Naive thymus-derived CD4-positive, alpha-beta T cell (primary cell): ENCODE results near the gene PSMB3. TPM values are rescaled to one million over a fixed set of nuclear protein-coding genes. Genes with fewer than 3 reads are reported as not detected.

Experiments
- ATAC-seq: fragments of 150-1000 bp; cut with Tn5 transposase; 2 replicates; pipeline ENCODE4 v1.10.0; 2021; ENCODE audit warnings: mild to moderate bottlenecking, moderate library complexity
- CTCF ChIA-PET: fragments of 350-600 bp; sonication (Branson Sonifier 250); formaldehyde crosslinking; loops from one replicate; lab custom pipeline; 2021; ENCODE audit warnings: antibody characterized with exemption; lab: Charles Lee
- POLR2A ChIA-PET: fragments of 350-600 bp; sonication (Branson Sonifier 250); formaldehyde crosslinking; loops from one replicate; lab custom pipeline; 2021; ENCODE audit warnings: antibody characterized with exemption, inconsistent platforms; lab: Charles Lee
- DNase-seq, 9 donors: peaks; one replicate each; pipeline versions ENCODE4 v3.0.0 to v3.0.0-alpha.2; 2020 to 2022; ENCODE audit warnings: mixed read lengths in 1 of 9
- H3K27ac ChIP-seq: one replicate; pipeline ENCODE4 v1.7.0; 2013; ENCODE audit warnings: mild to moderate bottlenecking, low read depth, low read length, moderate library complexity
- H3K27me3 ChIP-seq, 2 donors: one replicate each; pipeline ENCODE4 v1.7.0; 2013; ENCODE audit warnings: low read length in 2 of 2, mild to moderate bottlenecking in 2 of 2, moderate library complexity in 2 of 2; ENCODE audit not compliant: control insufficient read depth in 2 of 2, insufficient read depth in 2 of 2
- H3K36me3 ChIP-seq, 3 experiments: 1 replicate in 2 of 3; 2 replicates in 1 of 3; pipeline ENCODE4 v1.7.0; 2013; ENCODE audit warnings: low read length in 3 of 3, mild to moderate bottlenecking in 3 of 3, moderate library complexity in 1 of 3; ENCODE audit not compliant: insufficient read depth in 3 of 3, control insufficient read depth in 2 of 3
- H3K4me1 ChIP-seq, 2 donors: one replicate each; pipeline ENCODE4 v1.7.0; 2013; ENCODE audit warnings: low read length in 2 of 2, mild to moderate bottlenecking in 2 of 2, moderate library complexity in 1 of 2; ENCODE audit not compliant: control insufficient read depth in 2 of 2, insufficient read depth in 2 of 2
- H3K4me3 ChIP-seq: 2 replicates; pipeline ENCODE4 v1.7.0; 2013; ENCODE audit warnings: mild to moderate bottlenecking, low read length
- H3K9me3 ChIP-seq, 3 experiments: 1 replicate in 2 of 3; 2 replicates in 1 of 3; pipeline ENCODE4 v1.7.0; 2013; ENCODE audit warnings: low read length in 3 of 3; ENCODE audit not compliant: control insufficient read depth in 2 of 3
- H3K27ac Mint-ChIP-seq, 9 donors: one replicate each; pipeline ENCODE4 v1.8.0; 2020 to 2022; ENCODE audit warnings: mixed read lengths in 9 of 9, mild to moderate bottlenecking in 8 of 9, moderate library complexity in 5 of 9, inconsistent platforms in 2 of 9
- H3K27me3 Mint-ChIP-seq, 5 donors: one replicate each; pipeline ENCODE4 v1.8.0; 2021 to 2022; ENCODE audit warnings: mixed read lengths in 5 of 5, mild to moderate bottlenecking in 1 of 5
- H3K36me3 Mint-ChIP-seq, 5 donors: one replicate each; pipeline ENCODE4 v1.8.0; 2020 to 2022; ENCODE audit warnings: mixed read lengths in 5 of 5, mild to moderate bottlenecking in 3 of 5, inconsistent platforms in 1 of 5
- H3K4me1 Mint-ChIP-seq, 7 donors: one replicate each; pipeline ENCODE4 v1.8.0; 2020 to 2022; ENCODE audit warnings: mixed read lengths in 7 of 7, mild to moderate bottlenecking in 3 of 7, inconsistent platforms in 1 of 7
- H3K4me3 Mint-ChIP-seq, 10 donors: one replicate each; pipeline ENCODE4 v1.8.0; 2020 to 2022; ENCODE audit warnings: mild to moderate bottlenecking in 10 of 10, mixed read lengths in 10 of 10, moderate library complexity in 6 of 10, inconsistent platforms in 2 of 10
- H3K9me3 Mint-ChIP-seq, 11 donors: one replicate each; pipeline ENCODE4 v1.8.0; 2020 to 2022; ENCODE audit warnings: mixed read lengths in 11 of 11, mild to moderate bottlenecking in 4 of 11, inconsistent platforms in 1 of 11, moderate library complexity in 1 of 11
- intact Hi-C, 2 donors: fragments of 100-400 bp; cut with micrococcal nuclease; formaldehyde crosslinking; loops; one replicate each; pipeline ENCODE4 v1.15.1; 2023
- polyA plus RNA-seq, 2 donors: library from polyadenylated mRNA; unstranded; fragments of 300-500 nt; fragmentation: Illumina TruSeq; gene quantifications; one replicate each; pipeline ENCODE4 v1.2.3, GENCODE V29; 2021
- total RNA-seq, 6 experiments: library from RNA in 5 of 6; stranded (reverse) in 5 of 6; gene quantifications; 1 replicate in 5 of 6; 2 replicates in 1 of 6; pipeline ENCODE4 v1.2.3 and lab custom pipeline; 2021 to 2026

The PSMB3 gene
- total and polyA plus RNA-seq, 7 experiments from 2014 or later: 60.8 to 410 (median 102) TPM

DNA sequence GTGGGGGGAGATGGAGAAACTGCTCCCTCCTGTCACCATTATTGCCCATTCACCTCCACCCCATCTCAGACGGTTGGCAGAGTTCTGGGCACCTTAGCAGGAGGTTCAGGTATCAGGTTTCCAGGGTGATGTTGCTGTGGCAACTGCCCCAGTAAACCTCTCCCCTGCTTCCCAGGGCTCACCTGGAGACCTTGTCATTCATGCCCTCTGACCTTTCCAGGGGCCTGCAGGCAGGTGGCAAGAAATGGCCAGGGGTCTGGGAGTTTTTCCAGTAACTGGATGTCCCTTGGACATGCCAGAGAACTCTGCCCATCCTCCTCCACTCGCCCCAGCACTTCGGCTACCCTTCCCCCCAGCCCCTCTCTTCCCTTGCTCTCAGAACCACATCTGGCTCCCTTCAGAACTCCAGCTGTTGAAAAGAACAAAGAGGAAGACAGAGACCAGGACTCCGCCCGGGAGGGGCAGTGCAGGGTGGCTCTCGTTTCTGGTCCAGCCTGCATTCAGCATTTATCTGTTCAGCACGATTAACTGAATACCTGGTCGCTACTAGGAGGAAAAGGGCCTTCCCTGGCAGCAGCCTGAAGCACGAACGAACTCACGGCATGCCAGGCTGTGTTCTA, 39.0 kb upstream of the PSMB3 start:
- intact Hi-C loops: no loop called here
- ChIA-PET CTCF (interaction anchor here (2.6 kb wide), 1 partner anchor 14 kb away, joined by 9 read pairs; no protein-coding TSS in a partner anchor), POLR2A (interaction anchor here (14.1 to 15.9 kb wide), 2 partner anchors 6 to 8 kb away, joined by 317 read pairs; partner anchors contain the start of gene MLLT6)
- ATAC-seq: no peak
- peaks cover 28 to 59% (median 43%) of the 10 kb centered on the region in 7 donors for H3K4me1 Mint-ChIP-seq
- H3K27ac Mint-ChIP-seq: peak overlapping the region in 7 of 9 donors; percentile 25 to 57 (median 48)
- Histone ChIP-seq H3K9me3 (no peaks in the 10 kb centered on the region), H3K4me1 (peaks cover 0 to 4% of the 10 kb centered on the region in 2 donors), H3K4me3 (no peak overlapping the region), H3K27me3 (no peaks in the 10 kb centered on the region), H3K27ac (no peak overlapping the region), H3K36me3 (peaks cover 32 to 100% (median 38%) of the 10 kb centered on the region in 3 experiments)
- peaks cover 8 to 62% (median 20%) of the 10 kb centered on the region in 5 donors for H3K36me3 Mint-ChIP-seq
- DNase-seq: no peak
- H3K27me3 Mint-ChIP-seq: no peaks in the 10 kb centered on the region
- no peak overlapping the region for H3K4me3 Mint-ChIP-seq
- no peaks in the 10 kb centered on the region for H3K9me3 Mint-ChIP-seq

DNA sequence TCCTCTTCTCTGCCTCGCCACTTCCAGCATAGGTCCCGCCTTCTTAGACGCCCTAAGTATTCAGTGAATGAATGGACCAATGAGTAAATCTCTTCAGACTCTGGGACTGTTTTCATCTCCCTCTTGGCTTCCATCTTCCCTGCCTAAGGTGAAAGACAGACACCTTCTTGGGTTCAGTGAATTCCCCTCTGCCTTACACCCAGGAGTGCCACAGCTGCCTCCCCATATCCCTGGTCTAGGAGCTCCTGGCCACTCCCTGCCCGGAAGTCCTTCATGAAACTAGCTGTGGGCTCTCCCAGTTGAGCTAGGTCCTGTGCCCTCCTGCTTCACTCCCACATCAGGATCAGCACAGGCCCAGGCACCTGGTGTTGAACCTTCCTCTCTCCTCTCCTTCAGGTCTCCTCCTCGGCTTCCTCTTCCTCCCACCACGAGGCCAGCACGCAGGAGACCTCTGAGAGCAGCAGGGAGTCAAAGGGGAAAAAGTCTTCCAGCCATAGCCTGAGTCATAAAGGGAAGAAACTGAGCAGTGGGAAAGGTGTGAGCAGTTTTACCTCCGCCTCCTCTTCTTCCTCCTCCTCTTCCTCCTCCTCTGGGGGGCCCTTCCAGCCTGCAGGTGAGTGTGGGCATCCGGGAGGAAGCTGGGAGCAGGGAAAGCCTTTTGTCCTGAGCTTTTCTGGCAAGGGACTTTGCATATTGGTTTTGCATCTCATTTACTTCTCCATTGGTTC, 37.2 kb upstream of the PSMB3 start:
- Histone ChIP-seq H3K27ac (no peak overlapping the region), H3K4me3 (no peak overlapping the region), H3K36me3 (peaks cover 19 to 99% (median 26%) of the 10 kb centered on the region in 3 experiments), H3K4me1 (peaks cover 0 to 3% of the 10 kb centered on the region in 2 donors), H3K27me3 (no peaks in the 10 kb centered on the region), H3K9me3 (no peaks in the 10 kb centered on the region)
- DNase-seq (no peak), ATAC-seq (no peak)
- Mint-ChIP-seq H3K36me3 (peaks cover 0 to 52% (median 17%) of the 10 kb centered on the region in 5 donors), H3K4me1 (peaks cover 18 to 49% (median 37%) of the 10 kb centered on the region in 7 donors), H3K4me3 (no peak overlapping the region), H3K9me3 (no peaks in the 10 kb centered on the region), H3K27me3 (no peaks in the 10 kb centered on the region), H3K27ac (peak overlapping the region in 7 of 9 donors; percentile 12 to 74 (median 61))
- ChIA-PET CTCF (interaction anchor here (1.1 to 2.6 kb wide), 2 partner anchors 12 to 19 kb away, joined by 6 to 9 read pairs; no protein-coding TSS in a partner anchor), POLR2A (interaction anchor here (1.9 to 15.9 kb wide), 3 partner anchors 8 to 13 kb away, joined by 4 to 317 read pairs (median 53); partner anchors contain the start of gene MLLT6)
- intact Hi-C loops: no loop called here

DNA sequence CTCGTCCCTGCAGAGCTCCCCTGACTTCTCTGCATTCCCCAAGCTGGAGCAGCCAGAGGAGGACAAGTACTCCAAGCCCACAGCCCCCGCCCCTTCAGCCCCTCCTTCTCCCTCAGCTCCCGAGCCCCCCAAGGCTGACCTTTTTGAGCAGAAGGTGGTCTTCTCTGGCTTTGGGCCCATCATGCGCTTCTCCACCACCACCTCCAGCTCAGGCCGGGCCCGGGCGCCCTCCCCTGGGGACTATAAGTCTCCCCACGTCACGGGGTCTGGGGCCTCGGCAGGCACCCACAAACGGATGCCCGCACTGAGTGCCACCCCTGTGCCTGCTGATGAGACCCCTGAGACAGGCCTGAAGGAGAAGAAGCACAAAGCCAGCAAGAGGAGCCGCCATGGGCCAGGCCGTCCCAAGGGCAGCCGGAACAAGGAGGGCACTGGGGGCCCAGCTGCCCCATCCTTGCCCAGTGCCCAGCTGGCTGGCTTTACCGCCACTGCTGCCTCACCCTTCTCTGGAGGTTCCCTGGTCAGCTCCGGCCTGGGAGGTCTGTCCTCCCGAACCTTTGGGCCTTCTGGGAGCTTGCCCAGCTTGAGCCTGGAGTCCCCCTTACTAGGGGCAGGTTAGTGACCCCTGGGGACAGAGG, 36.1 kb upstream of the PSMB3 start:
- H3K27me3 ChIP-seq: no peaks in the 10 kb centered on the region
- H3K27me3 Mint-ChIP-seq: no peaks in the 10 kb centered on the region
- ChIA-PET POLR2A (interaction anchor here (0.9 to 15.9 kb wide), 5 partner anchors 8 to 15 kb away, joined by 4 to 317 read pairs (median 4); partner anchors contain the start of gene MLLT6), CTCF (interaction anchor here (1.1 to 1.2 kb wide), 2 partner anchors 12 to 18 kb away, joined by 4 to 6 read pairs; no protein-coding TSS in a partner anchor)
- intact Hi-C loops: no loop called here
- peak overlapping the region in 6 of 9 donors; percentile 47 to 81 (median 76) for H3K27ac Mint-ChIP-seq
- ATAC-seq (no peak), DNase-seq (no peak)
- H3K4me3 ChIP-seq: no peak overlapping the region
- peak overlapping the region in 1 of 10 donors; percentile 41 for H3K4me3 Mint-ChIP-seq
- H3K36me3 Mint-ChIP-seq: peaks cover 0 to 51% (median 22%) of the 10 kb centered on the region in 5 donors
- H3K9me3 ChIP-seq: no peaks in the 10 kb centered on the region
- H3K27ac ChIP-seq: no peak overlapping the region
- no peaks in the 10 kb centered on the region for H3K9me3 Mint-ChIP-seq
- peaks cover 0 to 3% of the 10 kb centered on the region in 2 donors for H3K4me1 ChIP-seq
- H3K4me1 Mint-ChIP-seq: peaks cover 18 to 48% (median 36%) of the 10 kb centered on the region in 7 donors
- H3K36me3 ChIP-seq: peaks cover 25 to 99% (median 33%) of the 10 kb centered on the region in 3 experiments

DNA sequence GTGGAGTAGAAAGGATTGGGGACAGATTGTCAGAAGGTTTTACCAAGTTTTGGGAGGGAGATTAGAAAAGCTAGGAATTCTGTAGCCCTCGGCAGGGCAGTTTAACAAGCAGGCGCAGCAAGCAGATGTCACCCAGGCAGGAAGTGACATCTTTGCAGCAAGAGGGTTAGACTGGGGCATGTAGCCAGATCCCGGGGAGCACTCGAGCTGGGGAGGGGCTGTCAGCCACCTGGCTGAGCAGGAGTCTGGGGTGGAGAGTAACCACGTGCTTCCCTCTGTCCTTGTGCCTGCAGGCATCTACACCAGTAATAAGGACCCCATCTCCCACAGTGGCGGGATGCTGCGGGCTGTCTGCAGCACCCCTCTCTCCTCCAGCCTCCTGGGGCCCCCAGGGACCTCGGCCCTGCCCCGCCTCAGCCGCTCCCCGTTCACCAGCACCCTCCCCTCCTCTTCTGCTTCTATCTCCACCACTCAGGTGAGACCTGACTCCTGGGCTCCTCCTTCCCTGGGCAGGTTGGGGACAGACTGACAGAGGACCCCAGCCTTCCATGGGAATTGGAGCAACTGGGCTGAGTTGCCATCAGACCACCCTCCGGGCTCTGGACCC, 35.3 kb upstream of the PSMB3 start:
- ChIA-PET POLR2A (interaction anchor here (0.9 to 15.9 kb wide), 4 partner anchors 8 to 14 kb away, joined by 4 to 317 read pairs (median 28); partner anchors contain the start of gene MLLT6), CTCF (interaction anchor here (1.2 kb wide), 1 partner anchor 11 kb away, joined by 4 read pairs; no protein-coding TSS in a partner anchor)
- no peaks in the 10 kb centered on the region for H3K27me3 ChIP-seq
- ATAC-seq (no peak), DNase-seq (no peak)
- H3K4me1 ChIP-seq: peaks cover 0 to 3% of the 10 kb centered on the region in 2 donors
- H3K36me3 Mint-ChIP-seq: peaks cover 0 to 49% (median 22%) of the 10 kb centered on the region in 5 donors
- H3K27ac Mint-ChIP-seq: peak overlapping the region; percentile 42 to 81 (median 67)
- H3K4me1 Mint-ChIP-seq: peaks cover 18 to 46% (median 34%) of the 10 kb centered on the region in 7 donors
- intact Hi-C loops: no loop called here
- H3K27me3 Mint-ChIP-seq: no peaks in the 10 kb centered on the region
- H3K9me3 Mint-ChIP-seq: no peaks in the 10 kb centered on the region
- no peak overlapping the region for H3K27ac ChIP-seq
- peak overlapping the region in 1 of 10 donors; percentile 41 for H3K4me3 Mint-ChIP-seq
- H3K9me3 ChIP-seq: no peaks in the 10 kb centered on the region
- peaks cover 26 to 99% (median 38%) of the 10 kb centered on the region in 3 experiments for H3K36me3 ChIP-seq
- no peak overlapping the region for H3K4me3 ChIP-seq

DNA sequence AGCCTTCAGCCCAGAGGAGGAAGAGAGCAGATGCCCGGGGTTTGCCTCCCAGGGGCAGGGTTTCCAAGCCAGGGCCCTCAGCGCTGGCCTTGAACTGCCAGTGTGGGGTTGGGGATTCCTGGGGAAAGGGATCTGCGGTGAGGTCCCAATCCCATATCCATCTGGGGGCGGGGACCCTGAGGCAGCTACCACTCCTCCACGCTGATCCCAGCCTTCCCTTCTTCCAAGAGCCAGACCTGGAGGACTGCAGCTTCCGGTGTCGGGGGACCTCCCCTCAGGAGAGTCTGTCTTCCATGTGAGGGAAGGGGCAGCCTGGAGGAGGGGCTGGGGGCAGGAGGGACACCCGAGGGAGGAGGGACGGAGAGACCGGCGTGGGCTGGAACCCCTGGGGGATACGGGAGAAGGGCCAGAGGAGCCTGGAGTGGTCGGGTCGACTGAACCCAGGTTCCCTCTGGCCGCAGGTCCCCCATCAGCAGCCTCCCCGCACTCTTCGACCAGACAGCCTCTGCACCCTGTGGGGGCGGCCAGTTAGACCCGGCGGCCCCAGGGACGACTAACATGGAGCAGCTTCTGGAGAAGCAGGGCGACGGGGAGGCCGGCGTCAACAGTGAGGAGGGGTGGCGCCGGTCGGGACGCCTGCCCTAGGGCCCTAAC, 33.1 kb upstream of the PSMB3 start:
- intact Hi-C loops: no loop called here
- H3K36me3 Mint-ChIP-seq: peaks cover 0 to 42% (median 22%) of the 10 kb centered on the region in 5 donors
- no peaks in the 10 kb centered on the region for H3K27me3 Mint-ChIP-seq
- H3K9me3 Mint-ChIP-seq: no peaks in the 10 kb centered on the region
- Histone ChIP-seq H3K4me1 (peaks cover 0 to 3% of the 10 kb centered on the region in 2 donors), H3K27me3 (no peaks in the 10 kb centered on the region), H3K27ac (peak overlapping the region; percentile 14), H3K36me3 (peaks cover 26 to 95% (median 30%) of the 10 kb centered on the region in 3 experiments), H3K9me3 (no peaks in the 10 kb centered on the region), H3K4me3 (no peak overlapping the region)
- ChIA-PET CTCF (interaction anchor here (1.0 to 1.4 kb wide), 2 partner anchors 16 to 42 kb away, joined by 5 to 7 read pairs; no protein-coding TSS in a partner anchor), POLR2A (interaction anchor here (0.8 to 15.9 kb wide), 6 partner anchors 9 to 35 kb away, joined by 3 to 317 read pairs (median 5); partner anchors contain the start of genes MLLT6 and PSMB3)
- H3K4me3 Mint-ChIP-seq: no peak overlapping the region
- no peak for DNase-seq
- no peak for ATAC-seq
- peaks cover 24 to 61% (median 38%) of the 10 kb centered on the region in 7 donors for H3K4me1 Mint-ChIP-seq
- peak overlapping the region in 6 of 9 donors; percentile 53 to 83 (median 72) for H3K27ac Mint-ChIP-seq
